ENCODE measurements around the gene CEP95. TPM values are rescaled to one million over a fixed set of nuclear protein-coding genes. Genes with fewer than 3 reads are reported as not detected.

CEP95 gene
- total RNA-seq, 1 experiment from 2014 or later, result 67.3 TPM

- TF ChIP-seq CTCF (conservative IDR thresholded peaks at IDR 0.05), result no peak
- WGBS (ENCODE audit: extremely low coverage, insufficient read length, low lambda C conversion rate), result no CpG with 5 or more reads among the region's 1 CpG
- Histone ChIP-seq H3K4me2 (ENCODE audit: insufficient read depth, insufficient read length, low read length) (no peak overlapping the region), H4K8ac (replicated peaks; ENCODE audit: insufficient read length, low read depth, low read length) (no peak overlapping the region), H2AK5ac (ENCODE audit: insufficient read length, low read length) (no peak overlapping the region), H2AFZ (ENCODE audit: low read length) (no peak overlapping the region), H3K9ac (ENCODE audit: extremely low read depth, insufficient read length, low read length) (no peak overlapping the region), H4K20me1 (ENCODE audit: control insufficient read depth, insufficient read depth, insufficient read length) (no peaks in the 10 kb centered on the region), H3K18ac (ENCODE audit: insufficient read length, low read depth, low read length) (no peak overlapping the region), H3K14ac (ENCODE audit: insufficient read depth, low read length) (no peak overlapping the region), H3K79me1 (ENCODE audit: insufficient read depth, low read depth, low read length, poor library complexity, severe bottlenecking) (no peaks in the 10 kb centered on the region), H2BK120ac (ENCODE audit: low read depth, low read length, poor library complexity, severe bottlenecking) (no peak overlapping the region), H3K23me2 (ENCODE audit: insufficient read length, low read depth, low read length, poor library complexity, severe bottlenecking) (no peaks in the 10 kb centered on the region), H3K27ac (ENCODE audit: insufficient read length, low read depth, low read length) (no peak overlapping the region), H3K4ac (ENCODE audit: low read depth, low read length) (no peak overlapping the region), H2BK20ac (ENCODE audit: low read depth, low read length, poor library complexity, severe bottlenecking) (no peak overlapping the region), H3T11ph (ENCODE audit: low read length) (no peak overlapping the region), H3K23ac (ENCODE audit: insufficient read length, low read depth, low read length) (no peak overlapping the region), H3K9me3 (ENCODE audit: control insufficient read depth, low read depth, low read length) (no peaks in the 10 kb centered on the region), H3K56ac (ENCODE audit: insufficient read length, low read depth, low read length) (no peak overlapping the region), H4K91ac (ENCODE audit: insufficient read length, low read depth, low read length) (no peak overlapping the region), H2BK12ac (ENCODE audit: insufficient read length, low read depth, low read length) (no peak overlapping the region), H3K27me3 (ENCODE audit: insufficient read depth, low read length) (no peaks in the 10 kb centered on the region), H2BK15ac (ENCODE audit: low read depth, low read length) (no peak overlapping the region), H4K5ac (ENCODE audit: insufficient read length, low read depth, low read length) (no peak overlapping the region), H3K79me2 (ENCODE audit: insufficient read depth, low read length) (no peaks in the 10 kb centered on the region), H2BK5ac (ENCODE audit: insufficient read length, low read length) (no peak overlapping the region), H3K4me1 (ENCODE audit: insufficient read depth, low read length) (no peaks in the 10 kb centered on the region)
- Mint-ChIP-seq H3K36me3 (ENCODE audit: insufficient read depth in 1 of 3, low read depth in 3 of 3) (peaks cover 4 to 37% (median 33%) of the 10 kb centered on the region in 3 experiments; a peak in 5 of 7 replicates), H3K27ac (no peak overlapping the region), H3K9me3 (no peaks in the 10 kb centered on the region), H3K4me3 (no peak overlapping the region), H3K27me3 (ENCODE audit: low read depth) (no peaks in the 10 kb centered on the region), H3K4me1 (no peaks in the 10 kb centered on the region)
- no peak for DNase-seq
These were observed 57.3 kb downstream of the CEP95 start for GRCh38 chr17:64564098-64564497.

Data from H9 (cell line).